AG09319 (cell line): ENCODE measurements around the gene PNMA8C.

Source experiments
- DNase-seq: peaks from one replicate; pipeline ENCODE4 v3.0.0-alpha.2; 2010; ENCODE audit warnings: low read depth; ENCODE audit errors: extremely low read depth
- CTCF ChIP-seq: IDR thresholded peaks from 2 replicates; pipeline ENCODE4 v1.5.1; 2011; ENCODE audit warnings: low read depth, mild to moderate bottlenecking, inconsistent platforms, low read length, moderate library complexity

PNMA8C gene

DNA sequence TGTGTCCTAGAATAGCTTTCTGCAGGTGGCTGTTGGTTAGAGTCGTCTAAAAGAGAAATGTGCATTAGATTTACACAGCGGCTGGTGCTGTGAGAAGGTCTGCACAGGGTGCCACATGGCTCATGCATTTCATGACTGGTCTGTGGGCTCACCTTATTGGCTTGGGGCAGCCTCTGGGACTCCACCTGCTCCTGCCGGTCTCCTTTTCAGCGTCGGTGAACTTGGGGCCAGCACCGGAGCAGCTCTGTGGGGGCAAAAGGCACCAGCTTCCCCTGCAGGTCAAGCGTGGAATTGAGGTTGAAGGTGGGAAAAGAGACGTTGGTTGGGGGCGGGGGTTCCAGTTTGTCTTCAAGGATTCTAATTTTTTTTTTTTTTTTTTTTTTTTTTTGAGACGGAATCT lies 3.1 kb upstream of the PNMA8C start:
- TF ChIP-seq CTCF, result no peak
- DNase-seq, result no peak

DNA sequence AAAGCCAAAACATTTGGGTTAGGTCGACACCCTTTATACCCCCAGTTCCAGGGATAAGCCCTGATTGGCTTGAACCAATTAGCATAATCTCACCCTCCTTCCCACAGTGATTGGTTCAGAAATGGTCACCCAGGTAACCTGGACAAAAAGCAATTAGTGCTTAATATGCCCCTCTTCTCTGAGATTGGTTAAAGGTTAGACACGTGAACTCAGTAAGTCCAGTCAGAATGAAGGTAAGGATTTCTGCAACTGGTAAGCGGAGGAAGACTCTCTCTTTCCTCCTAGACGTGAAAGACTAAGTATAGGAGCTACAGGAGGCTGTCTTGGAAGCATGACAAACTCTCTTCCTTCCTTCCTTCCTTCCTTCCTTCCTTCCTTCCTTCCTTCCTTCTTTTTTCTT lies 1.3 kb upstream of the PNMA8C start:
- no peak for DNase-seq
- TF ChIP-seq CTCF, result no peak

DNA sequence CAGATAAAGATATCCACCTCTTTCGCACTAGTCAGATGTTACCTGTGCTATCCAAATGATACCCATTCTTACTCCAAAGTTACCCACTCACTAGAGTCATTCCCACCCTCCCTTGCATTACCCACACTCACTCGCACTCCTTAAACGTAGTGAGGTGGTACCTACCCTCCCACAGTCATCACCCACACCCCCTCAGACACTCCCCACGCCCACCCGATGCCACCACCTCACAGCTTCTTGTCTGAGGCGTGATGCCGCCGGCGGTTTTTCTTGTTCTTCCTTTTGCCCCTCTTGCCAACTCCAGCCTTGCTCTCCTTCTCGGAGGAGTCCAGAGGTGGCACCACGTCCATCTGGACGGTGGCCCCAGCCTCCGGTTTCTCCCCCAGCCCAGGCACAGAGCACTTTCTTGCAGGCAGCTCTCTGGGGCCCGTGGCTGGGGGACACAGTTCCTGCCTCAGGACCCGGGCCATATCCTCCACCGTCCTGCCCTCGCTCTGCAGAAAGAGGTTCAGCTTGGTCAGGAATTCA lies 1.2 kb downstream of the PNMA8C start:
- no peak for TF ChIP-seq CTCF
- DNase-seq, result no peak

DNA sequence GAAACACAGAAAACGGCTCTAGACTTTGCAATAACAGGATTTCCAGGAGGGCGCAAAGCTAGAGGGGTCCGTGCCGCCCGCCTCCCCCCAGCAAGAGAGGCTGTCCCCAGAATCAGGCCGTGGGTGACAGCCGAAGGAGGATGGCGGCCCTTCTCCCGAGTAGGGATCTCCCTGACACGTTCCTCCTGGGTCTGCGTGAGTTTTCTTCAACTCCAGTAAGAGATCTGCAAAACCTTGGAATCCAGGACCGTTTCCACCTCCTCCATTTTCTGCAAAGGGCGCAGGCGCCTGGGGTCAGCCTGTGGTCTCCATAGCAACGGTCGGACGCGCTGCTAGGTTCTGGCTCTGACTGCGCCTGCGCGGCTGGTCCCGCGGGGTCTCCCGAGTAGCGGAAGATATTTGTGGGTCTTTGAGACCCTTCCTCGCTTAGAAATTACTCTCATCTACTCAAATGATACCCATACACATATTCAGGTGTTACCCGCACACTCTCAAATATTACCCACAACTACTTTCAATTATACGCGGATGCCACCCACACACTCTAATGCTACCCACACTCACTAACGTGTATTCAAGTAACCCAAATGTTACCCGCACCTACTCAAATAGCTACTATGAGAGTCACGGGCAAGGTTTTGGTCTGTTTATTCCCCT lies 2.1 kb downstream of the PNMA8C start:
- TF ChIP-seq CTCF, result no peak
- no peak for DNase-seq

DNA sequence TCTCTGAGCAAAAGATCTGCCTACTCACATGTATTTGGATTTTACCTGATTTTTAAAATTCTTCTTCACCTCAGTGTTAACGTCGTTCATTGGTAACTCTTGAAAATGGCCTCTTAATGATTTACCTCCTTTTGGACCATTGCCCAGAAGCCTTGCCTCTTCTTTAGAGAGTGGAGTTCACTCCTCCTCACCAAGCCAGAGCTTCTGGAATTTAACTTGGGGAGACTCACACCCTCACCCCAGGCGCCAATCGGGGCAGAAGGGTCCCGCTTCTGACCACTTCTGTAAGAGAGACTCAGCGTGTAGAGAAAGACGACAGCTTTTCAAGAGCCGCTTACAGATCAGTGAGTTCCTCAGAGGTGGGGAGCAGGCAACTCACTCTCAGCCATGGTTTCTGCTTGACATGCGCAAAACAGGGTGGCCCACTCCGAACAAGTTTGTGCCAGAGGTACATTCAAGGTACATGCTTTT lies 2.7 kb downstream of the PNMA8C start:
- no peak for TF ChIP-seq CTCF

DNA sequence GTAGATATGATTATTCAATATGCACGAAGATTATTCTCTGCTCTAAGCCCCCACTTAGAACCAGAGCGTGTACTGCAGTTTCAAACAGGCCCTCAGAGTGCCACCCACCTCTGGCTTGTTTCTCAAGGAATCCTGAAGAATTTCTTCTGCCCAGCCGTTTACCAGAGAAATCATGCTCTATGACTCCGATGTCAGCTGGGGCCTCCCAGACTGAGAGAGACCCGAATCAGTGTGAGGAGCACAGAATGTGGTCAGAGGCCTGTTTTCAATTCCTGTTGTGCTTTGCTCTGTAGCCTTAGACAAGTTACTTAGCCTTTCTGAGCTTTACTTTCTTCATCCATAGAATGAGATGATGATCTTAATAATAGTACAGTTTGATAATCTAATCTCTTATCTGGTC lies 5.5 kb downstream of the PNMA8C start:
- TF ChIP-seq CTCF, result no peak
- no peak for DNase-seq

More for the DNA sequence above, 2.7 kb downstream of the PNMA8C start:
- DNase-seq, result no peak

GRCh38 chr19:46422344-46422743 lies 6.4 kb downstream of the PNMA8C start:
- no peak for TF ChIP-seq CTCF
- no peak for DNase-seq
